Measurements from ENCODE around the gene HUWE1. TPM values are rescaled to one million over a fixed set of nuclear protein-coding genes. Genes with fewer than 3 reads are reported as not detected.

The HUWE1 gene
- total and polyA plus RNA-seq, 2 of the 13 experiments (the other 11 are each of a cell fraction or from before 2014, with no cell fraction given) = 63.2 to 68.1 TPM

DNA sequence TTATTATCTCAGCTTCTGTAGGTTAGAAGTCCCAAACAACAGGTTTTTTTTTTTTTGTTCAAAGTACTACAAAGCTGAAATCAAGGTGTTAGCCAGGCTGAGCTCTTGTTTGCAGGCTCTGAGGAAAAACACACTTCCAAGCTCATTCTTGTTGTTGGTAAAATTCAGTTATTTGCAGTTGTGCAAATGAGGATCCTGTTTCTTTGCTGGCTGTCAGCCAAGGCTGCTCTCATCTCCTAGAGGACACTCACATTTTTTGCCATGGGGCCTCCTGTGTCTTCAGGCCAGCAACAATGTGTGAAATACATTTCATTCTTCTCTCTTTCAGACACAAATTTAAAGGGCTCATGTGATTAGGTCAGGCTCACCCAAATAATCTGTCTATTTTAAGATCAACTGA, 192.1 kb downstream of the HUWE1 start:
- BruUV-seq (replicated peaks) = no TSS peak
- intact Hi-C loops (cut with micrococcal nuclease; ENCODE audit: unreplicated experiment) (no loop called here), in situ Hi-C loops (cut with HindIII; ENCODE audit: extremely low pct_ligation_motif_present, low pct_unique_long_range_greater_than_20kb) (no loop called here)

GRCh38 chrX:53486285-53486684, 200.2 kb downstream of the HUWE1 start:
- in situ Hi-C loops (cut with HindIII; ENCODE audit: extremely low pct_ligation_motif_present, low pct_unique_long_range_greater_than_20kb) = loop anchor here (10.0 kb wide), 1 partner anchor 171 kb away; no protein-coding TSS in a partner anchor
- Histone ChIP-seq H3K4me2 (ENCODE audit: low read depth, low read length) (no peak overlapping the region), H3K27ac (ENCODE audit: extremely low read length, insufficient read depth, low read length) (no peak overlapping the region), H3K4me3 (replicated peaks in 1 of 3; ENCODE audit: insufficient read depth in 1 of 3, low read depth in 2 of 3, low read length in 3 of 3) (no peak overlapping the region), H3K79me2 (ENCODE audit: insufficient read depth, low read length) (no peaks in the 10 kb centered on the region), H3K9ac (ENCODE audit: insufficient read depth, low read depth, low read length) (no peak overlapping the region), H3K9me3 (ENCODE audit: low read length) (no peaks in the 10 kb centered on the region), H3K36me3 (replicated peaks in 1 of 2; ENCODE audit: control insufficient read depth in 1 of 2, insufficient read depth in 2 of 2, low read length in 2 of 2) (no peaks in the 10 kb centered on the region), H3K27me3 (ENCODE audit: control insufficient read depth in 1 of 2, insufficient read depth in 2 of 2, low read length in 2 of 2) (no peaks in the 10 kb centered on the region), H3K4me1 (ENCODE audit: insufficient read depth, low read length) (no peaks in the 10 kb centered on the region), H4K20me1 (ENCODE audit: insufficient read depth, low read length) (no peaks in the 10 kb centered on the region), H2AFZ (ENCODE audit: low read length) (no peak overlapping the region)
- POLR2A ChIA-PET = no interaction called here
- ATAC-seq = no peak
- FAIRE-seq = no peak
- no peak for DNase-seq (ENCODE audit: low spot score)
- no TSS peak for BruUV-seq (replicated peaks)
- intact Hi-C loops (cut with micrococcal nuclease; ENCODE audit: unreplicated experiment) = no loop called here
- CTCF ChIA-PET (ENCODE audit: low intra/inter-chr PET ratio, low total read pairs) = no interaction called here
- TF ChIP-seq HMGXB3 (CRISPR knock-in tag; IDR thresholded peaks at IDR 0.05; ENCODE audit: borderline replicate concordance) = no peak
- TF ChIP-seq NFKBIZ (CRISPR knock-in tag; IDR thresholded peaks at IDR 0.05) = no peak
- no peak for TF ChIP-seq KMT2B (CRISPR knock-in tag; IDR thresholded peaks at IDR 0.05)
- no peak for TF ChIP-seq FOXK1 (CRISPR knock-in tag; IDR thresholded peaks at IDR 0.05; ENCODE audit: borderline replicate concordance, low read depth)
- TF ChIP-seq, protein P1, sequence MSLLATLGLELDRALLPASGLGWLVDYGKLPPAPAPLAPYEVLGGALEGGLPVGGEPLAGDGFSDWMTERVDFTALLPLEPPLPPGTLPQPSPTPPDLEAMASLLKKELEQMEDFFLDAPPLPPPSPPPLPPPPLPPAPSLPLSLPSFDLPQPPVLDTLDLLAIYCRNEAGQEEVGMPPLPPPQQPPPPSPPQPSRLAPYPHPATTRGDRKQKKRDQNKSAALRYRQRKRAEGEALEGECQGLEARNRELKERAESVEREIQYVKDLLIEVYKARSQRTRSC (CRISPR knock-in tag; IDR thresholded peaks at IDR 0.05; ENCODE audit: low read depth) = no peak
- no peak for TF ChIP-seq ESRRA (CRISPR knock-in tag; IDR thresholded peaks at IDR 0.05; ENCODE audit: low read depth)
- TF ChIP-seq REL (CRISPR knock-in tag; conservative IDR thresholded peaks at IDR 0.05) = no peak
- no peak for TF ChIP-seq TP53 (CRISPR knock-in tag; conservative IDR thresholded peaks at IDR 0.05)
- no peak for TF ChIP-seq ZNF589 (CRISPR knock-in tag; conservative IDR thresholded peaks at IDR 0.05)
- TF ChIP-seq ZNF451 (CRISPR knock-in tag; IDR thresholded peaks at IDR 0.05) = no peak
- TF ChIP-seq ZNF512B (CRISPR knock-in tag; IDR thresholded peaks at IDR 0.05; ENCODE audit: borderline replicate concordance) = no peak

More for the DNA sequence above, 192.1 kb downstream of the HUWE1 start:
- FAIRE-seq (no peak), ATAC-seq (no peak), DNase-seq (ENCODE audit: low spot score) (no peak)
- Histone ChIP-seq H3K36me3 (replicated peaks in 1 of 2; ENCODE audit: control insufficient read depth in 1 of 2, insufficient read depth in 2 of 2, low read length in 2 of 2) (no peaks in the 10 kb centered on the region), H3K9me3 (ENCODE audit: low read length) (no peaks in the 10 kb centered on the region), H3K79me2 (ENCODE audit: insufficient read depth, low read length) (no peaks in the 10 kb centered on the region), H3K4me3 (replicated peaks in 1 of 3; ENCODE audit: insufficient read depth in 1 of 3, low read depth in 2 of 3, low read length in 3 of 3) (no peak overlapping the region), H3K9ac (ENCODE audit: insufficient read depth, low read depth, low read length) (no peak overlapping the region), H4K20me1 (ENCODE audit: insufficient read depth, low read length) (no peaks in the 10 kb centered on the region), H3K27ac (ENCODE audit: extremely low read length, insufficient read depth, low read length) (no peak overlapping the region), H3K4me2 (ENCODE audit: low read depth, low read length) (no peak overlapping the region), H3K4me1 (ENCODE audit: insufficient read depth, low read length) (no peaks in the 10 kb centered on the region), H2AFZ (ENCODE audit: low read length) (no peak overlapping the region), H3K27me3 (ENCODE audit: control insufficient read depth in 1 of 2, insufficient read depth in 2 of 2, low read length in 2 of 2) (no peaks in the 10 kb centered on the region)
- POLR2A ChIA-PET = no interaction called here
- TF ChIP-seq PLRG1 (conservative IDR thresholded peaks at IDR 0.05) (no peak), MTF2 (CRISPR knock-in tag; IDR thresholded peaks at IDR 0.05; ENCODE audit: borderline replicate concordance) (no peak)
- CTCF ChIA-PET (ENCODE audit: low intra/inter-chr PET ratio, low total read pairs) = no interaction called here
